Lower leg skin (tissue), 4 donors: Measurements from ENCODE around the gene PHEX. TPM values are rescaled to one million over a fixed set of nuclear protein-coding genes. Genes with fewer than 3 reads are reported as not detected.

Experiments
- DNase-seq, 2 donors: peaks; one replicate each; pipeline ENCODE4 v3.0.0-alpha.2; 2019; ENCODE audit warnings: low spot score in 2 of 2
- H3K4me3 ChIP-seq: fragments of 200-600 bp; sonication (generic); 2 replicates; pipeline ENCODE4 v1.5.1; 2017; ENCODE audit warnings: mild to moderate bottlenecking, low read depth; ENCODE audit not compliant: poor library complexity, severe bottlenecking
- POLR2A ChIP-seq, 2 donors: fragments of 450-650 bp; IDR thresholded peaks; one replicate each; pipeline ENCODE4 v1.6.1; 2016 to 2017; ENCODE audit warnings: antibody characterized with exemption in 2 of 2, mild to moderate bottlenecking in 1 of 2, moderate library complexity in 1 of 2
- WGBS, 2 donors: methylation state at CpG; one replicate each; pipeline ENCODE4 v1.1.5; 2018; 5-methylcytosine and 5-hydroxymethylcytosine counted together
- intact Hi-C: fragments of 100-400 bp; cut with DNase I; formaldehyde crosslinking; loops from one replicate; pipeline ENCODE4 v1.15.0; 2023; ENCODE audit warnings: low total_unique reads
- total RNA-seq, 4 donors: library from RNA; depleted of rRNA; stranded (reverse); fragments of >200 nt; gene quantifications; one replicate each; pipeline ENCODE4 v1.1.0, GENCODE V29; 2016
- TF ChIP-seq, protein P1 (sequence below), 3 donors: fragments of 450-650 bp; IDR thresholded peaks; one replicate each; pipeline ENCODE4 v1.5.1; 2016; ENCODE audit warnings: antibody characterized with exemption in 3 of 3, mild to moderate bottlenecking in 3 of 3, moderate library complexity in 2 of 3

The PHEX gene
- total RNA-seq, 4 donors from 2014 or later: 0.08 to 1.6 (median 0.10) TPM; not detected in 1

DNA sequence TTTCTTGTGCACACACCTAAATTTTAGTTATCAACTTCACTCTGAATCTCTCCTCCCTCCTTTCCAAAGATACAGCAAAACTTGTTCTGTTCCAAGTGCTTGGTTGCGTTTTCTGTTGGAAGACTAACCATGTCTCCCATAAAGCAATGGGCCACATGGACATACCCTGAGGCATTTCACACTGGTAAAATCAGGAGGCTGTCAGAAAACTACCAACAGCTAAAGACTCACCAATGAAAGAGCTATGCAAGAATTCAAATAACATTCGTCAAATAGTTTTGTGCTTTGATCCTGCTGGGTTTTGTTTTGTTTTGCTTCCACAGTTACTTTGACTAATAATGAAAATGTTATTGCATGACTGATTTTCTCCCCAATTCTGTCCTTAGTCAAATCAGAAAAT, 46.0 kb downstream of the PHEX start:
- intact Hi-C loops: no loop called here
- 75% methylated on average over 2 of the region's 2 CpGs for WGBS, 2 donors
- no peak for DNase-seq

DNA sequence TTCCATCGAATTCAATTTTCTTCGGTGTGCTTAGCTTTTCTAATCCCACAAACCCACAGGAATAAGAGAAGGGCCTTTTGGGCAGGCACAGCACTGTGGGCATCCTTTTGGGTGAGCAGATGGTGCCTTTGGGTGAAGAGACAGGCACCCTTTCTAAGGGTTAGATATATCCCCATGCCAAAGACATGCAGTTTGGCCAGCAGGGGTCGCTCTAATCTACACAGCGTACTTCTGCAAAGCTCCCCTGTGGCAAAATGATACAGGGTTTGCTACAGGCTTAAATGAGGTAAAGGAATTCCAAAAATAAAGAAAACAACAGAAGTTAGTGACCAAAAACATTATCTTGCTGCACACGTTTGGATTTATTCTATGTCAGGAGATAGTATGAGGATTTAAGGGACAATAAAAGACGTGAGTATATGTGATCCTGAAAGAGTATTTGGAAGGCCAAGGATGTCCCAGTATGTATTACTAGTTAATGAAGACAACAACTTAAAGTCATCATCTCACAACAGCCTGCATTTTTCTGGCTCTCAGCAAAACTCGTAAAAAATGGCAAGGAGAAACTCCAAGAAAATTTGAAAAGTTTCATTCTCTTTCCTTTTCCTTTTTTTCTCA, 49.5 kb downstream of the PHEX start:
- no peak overlapping the region for H3K4me3 ChIP-seq
- WGBS, 2 donors: 42 to 64% methylated on average over 7 of the region's 7 CpGs
- intact Hi-C loops: no loop called here
- no peak for TF ChIP-seq POLR2A (IDR thresholded peaks at IDR 0.05)
- TF ChIP-seq, protein P1, sequence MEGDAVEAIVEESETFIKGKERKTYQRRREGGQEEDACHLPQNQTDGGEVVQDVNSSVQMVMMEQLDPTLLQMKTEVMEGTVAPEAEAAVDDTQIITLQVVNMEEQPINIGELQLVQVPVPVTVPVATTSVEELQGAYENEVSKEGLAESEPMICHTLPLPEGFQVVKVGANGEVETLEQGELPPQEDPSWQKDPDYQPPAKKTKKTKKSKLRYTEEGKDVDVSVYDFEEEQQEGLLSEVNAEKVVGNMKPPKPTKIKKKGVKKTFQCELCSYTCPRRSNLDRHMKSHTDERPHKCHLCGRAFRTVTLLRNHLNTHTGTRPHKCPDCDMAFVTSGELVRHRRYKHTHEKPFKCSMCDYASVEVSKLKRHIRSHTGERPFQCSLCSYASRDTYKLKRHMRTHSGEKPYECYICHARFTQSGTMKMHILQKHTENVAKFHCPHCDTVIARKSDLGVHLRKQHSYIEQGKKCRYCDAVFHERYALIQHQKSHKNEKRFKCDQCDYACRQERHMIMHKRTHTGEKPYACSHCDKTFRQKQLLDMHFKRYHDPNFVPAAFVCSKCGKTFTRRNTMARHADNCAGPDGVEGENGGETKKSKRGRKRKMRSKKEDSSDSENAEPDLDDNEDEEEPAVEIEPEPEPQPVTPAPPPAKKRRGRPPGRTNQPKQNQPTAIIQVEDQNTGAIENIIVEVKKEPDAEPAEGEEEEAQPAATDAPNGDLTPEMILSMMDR (IDR thresholded peaks at IDR 0.05): no peak
- no peak for DNase-seq

More for the DNA sequence above, 46.0 kb downstream of the PHEX start:
- TF ChIP-seq, protein P1 (IDR thresholded peaks at IDR 0.05): no peak
- no peak for TF ChIP-seq POLR2A (IDR thresholded peaks at IDR 0.05)
- H3K4me3 ChIP-seq: no peak overlapping the region

DNA sequence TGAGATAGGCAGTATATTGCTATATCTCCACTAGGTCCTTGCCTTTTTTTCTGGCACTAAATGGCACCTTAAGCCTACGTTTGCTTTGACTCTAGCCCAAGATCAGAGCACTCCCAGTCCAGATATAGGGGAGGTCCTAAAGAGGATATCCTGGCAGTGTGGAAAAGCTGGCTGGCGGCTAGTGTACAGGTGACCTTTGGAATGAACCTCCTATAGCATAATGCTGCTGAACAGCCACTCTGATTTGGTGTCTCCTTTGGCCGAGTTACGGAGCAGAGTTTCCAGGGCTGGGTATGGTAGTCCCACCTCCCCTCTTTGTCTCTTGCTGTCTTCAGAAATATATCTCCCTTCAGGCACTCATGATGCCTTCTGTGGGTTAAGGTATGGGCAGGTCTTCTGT, 53.9 kb downstream of the PHEX start:
- TF ChIP-seq, protein P1 (IDR thresholded peaks at IDR 0.05): no peak
- TF ChIP-seq POLR2A (IDR thresholded peaks at IDR 0.05): no peak

DNA sequence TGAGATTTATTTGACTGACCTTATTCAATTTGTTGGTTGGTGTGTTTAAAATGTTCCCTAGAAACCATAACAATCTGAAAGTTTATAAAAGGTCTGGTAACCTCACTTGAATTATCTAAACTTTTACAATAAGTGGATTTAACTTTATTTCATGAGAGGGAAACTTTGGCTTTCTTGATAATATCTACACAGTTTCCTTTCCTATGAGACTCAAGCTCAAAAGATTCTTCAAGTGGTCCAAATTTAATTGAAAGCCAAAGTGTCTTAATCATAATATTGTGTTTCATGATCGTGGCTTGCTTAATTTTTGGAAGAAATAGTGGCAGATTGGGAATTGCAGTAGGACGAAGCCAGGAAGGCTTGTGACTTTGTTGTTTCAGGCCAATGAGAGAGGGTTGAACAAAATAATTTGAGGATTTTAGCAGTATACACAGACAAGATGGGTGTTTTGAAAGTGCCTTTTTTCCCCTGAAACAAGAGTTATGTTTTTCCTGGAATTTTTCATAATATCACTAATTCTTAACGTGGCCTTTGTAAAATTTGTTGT, 55.0 kb downstream of the PHEX start:
- 61 to 72% methylated on average over 3 of the region's 3 CpGs for WGBS, 2 donors
- TF ChIP-seq, protein P1 (IDR thresholded peaks at IDR 0.05): no peak
- no peak for TF ChIP-seq POLR2A (IDR thresholded peaks at IDR 0.05)
- intact Hi-C loops: no loop called here
- H3K4me3 ChIP-seq: no peak overlapping the region
- no peak for DNase-seq

More for the DNA sequence above, 53.9 kb downstream of the PHEX start:
- WGBS, 2 donors: 84 to 95% methylated on average over 4 of the region's 4 CpGs
- intact Hi-C loops: no loop called here
- DNase-seq: no peak
- no peak overlapping the region for H3K4me3 ChIP-seq

DNA sequence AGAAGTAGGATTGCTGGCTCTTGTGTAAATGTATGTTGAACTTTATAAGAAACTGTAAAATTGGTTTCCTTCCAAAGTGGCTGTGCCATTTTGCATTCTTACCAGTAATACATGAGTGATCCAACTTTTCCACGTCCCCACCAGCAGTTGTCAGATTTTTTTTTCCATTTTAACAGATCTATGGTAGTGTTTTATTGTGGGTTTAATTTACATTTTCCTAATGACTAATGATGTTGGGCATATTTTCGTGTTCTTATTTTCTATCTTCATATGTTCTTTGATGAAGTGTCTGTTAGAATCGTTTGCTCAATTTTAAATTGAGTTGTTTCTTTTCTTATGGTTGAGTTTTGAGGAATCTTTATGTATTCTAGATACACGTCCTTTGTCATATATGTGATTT, 56.2 kb downstream of the PHEX start:
- intact Hi-C loops: no loop called here

More for the DNA sequence above, 56.2 kb downstream of the PHEX start:
- DNase-seq: no peak
- TF ChIP-seq, protein P1 (IDR thresholded peaks at IDR 0.05): no peak
- TF ChIP-seq POLR2A (IDR thresholded peaks at IDR 0.05): no peak
- WGBS, 2 donors: 75 to 89% methylated on average over 4 of the region's 4 CpGs
- H3K4me3 ChIP-seq: no peak overlapping the region
